BLaER1 treated with 17β-estradiol and CSF1 and Interleukin-3, amounts not matched to agents 10 nM and 100 nM (cell line): Measurements from ENCODE around the gene USP3.

Experiments used
- H3K27ac ChIP-seq, 11 experiments: shearing (Covaris generic); formaldehyde crosslinking; 2 replicates each; pipeline ENCODE4 v1.8.1; 2022
- H3K27me3 ChIP-seq, 11 experiments: shearing (Covaris generic); formaldehyde crosslinking; 2 replicates each; pipeline ENCODE4 v1.8.1; 2022
- H3K36me3 ChIP-seq, 11 experiments: shearing (Covaris generic); formaldehyde crosslinking; 2 replicates each; pipeline ENCODE4 v1.8.1; 2022
- H3K4me1 ChIP-seq, 10 experiments: shearing (Covaris generic); formaldehyde crosslinking; 2 replicates each; pipeline ENCODE4 v1.8.1; 2022
- H3K4me2 ChIP-seq, 11 experiments: shearing (Covaris generic); formaldehyde crosslinking; 2 replicates each; pipeline ENCODE4 v1.8.1; 2022
- H3K4me3 ChIP-seq, 10 experiments: shearing (Covaris generic); formaldehyde crosslinking; 2 replicates each; pipeline ENCODE4 v1.8.1; 2022
- H3K9ac ChIP-seq, 11 experiments: shearing (Covaris generic); formaldehyde crosslinking; 2 replicates each; pipeline ENCODE4 v1.8.1; 2022
- H3K9me3 ChIP-seq, 11 experiments: shearing (Covaris generic); formaldehyde crosslinking; replicated peaks in 1 of 11; 2 replicates each; pipeline ENCODE4 v1.8.1; 2022
- H4K20me1 ChIP-seq, 11 experiments: shearing (Covaris generic); formaldehyde crosslinking; 2 replicates each; pipeline ENCODE4 v1.8.1; 2022
- Cebpa-rat ChIP-seq, 11 experiments: shearing (Covaris generic); IDR thresholded peaks; 2 replicates each; pipeline ENCODE4 v1.8.1; 2022

The USP3 gene

DNA sequence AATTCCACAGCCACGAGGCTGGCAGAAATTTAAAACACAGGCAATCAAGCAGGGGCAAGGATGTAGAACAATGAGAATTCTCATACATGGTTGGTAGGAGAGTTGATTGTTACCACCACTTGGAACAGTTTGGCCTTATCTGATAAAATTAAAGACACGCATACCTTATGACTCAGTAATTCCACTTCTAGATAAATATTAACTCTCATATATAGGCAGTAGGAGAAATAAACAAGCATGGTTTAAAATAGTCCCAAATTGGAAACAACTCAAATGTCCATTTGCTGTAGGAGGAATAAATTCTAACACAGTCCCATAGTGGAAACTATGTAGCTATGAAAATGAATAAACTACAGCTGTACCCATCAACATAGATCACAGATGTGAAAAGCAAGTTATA is 42.3 kb upstream of the USP3 start:
- H3K27me3 ChIP-seq, result no peaks in the 10 kb centered on the region
- H4K20me1 ChIP-seq, result no peaks in the 10 kb centered on the region
- 0 out of 22 replicates have a peak overlapping the region, but pooled peaks of 2 of the 11 experiments have one; percentile 11 to 14 for H3K4me2 ChIP-seq
- H3K27ac ChIP-seq, result no peak overlapping the region
- TF ChIP-seq Cebpa-rat (IDR thresholded peaks at IDR 0.05), result no peak
- H3K9me3 ChIP-seq, result peaks cover 13 to 32% (median 24%) of the 10 kb centered on the region in 11 experiments; a peak in 20 of 22 replicates
- H3K4me1 ChIP-seq, result peaks cover 14 to 43% (median 28%) of the 10 kb centered on the region in 10 experiments
- no peak overlapping the region for H3K4me3 ChIP-seq
- no peak overlapping the region for H3K9ac ChIP-seq
- no peaks in the 10 kb centered on the region for H3K36me3 ChIP-seq

DNA sequence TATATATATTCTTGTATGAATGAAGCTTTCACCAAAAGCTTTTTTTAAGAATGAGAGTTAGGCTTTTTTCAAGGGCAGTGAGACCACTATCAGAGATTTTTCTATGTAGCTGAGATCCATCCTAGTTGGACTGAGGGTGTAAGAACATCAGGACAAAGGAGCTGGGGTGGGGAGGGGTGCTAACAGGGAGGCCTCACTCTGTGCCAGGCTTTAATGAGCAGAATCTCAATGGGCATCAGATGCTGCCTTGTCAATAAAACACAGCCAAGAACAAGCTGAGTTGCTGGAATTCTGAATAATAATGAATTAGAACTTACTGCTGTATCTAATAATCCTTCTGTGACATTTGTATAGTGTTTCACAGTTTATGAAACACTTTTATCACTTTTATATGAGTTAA is 41.4 kb upstream of the USP3 start:
- Histone ChIP-seq H3K27ac (no peak overlapping the region), H3K27me3 (no peaks in the 10 kb centered on the region), H3K4me2 (no peak overlapping the region), H4K20me1 (no peaks in the 10 kb centered on the region), H3K4me1 (peaks cover 16 to 42% (median 34%) of the 10 kb centered on the region in 10 experiments), H3K4me3 (no peak overlapping the region), H3K9me3 (peaks cover 13 to 31% (median 24%) of the 10 kb centered on the region in 11 experiments; a peak in 20 of 22 replicates), H3K36me3 (no peaks in the 10 kb centered on the region), H3K9ac (peak overlapping the region in 1 of 11 experiments; percentile 24; a peak in 1 of 22 replicates)
- no peak for TF ChIP-seq Cebpa-rat (IDR thresholded peaks at IDR 0.05)

DNA sequence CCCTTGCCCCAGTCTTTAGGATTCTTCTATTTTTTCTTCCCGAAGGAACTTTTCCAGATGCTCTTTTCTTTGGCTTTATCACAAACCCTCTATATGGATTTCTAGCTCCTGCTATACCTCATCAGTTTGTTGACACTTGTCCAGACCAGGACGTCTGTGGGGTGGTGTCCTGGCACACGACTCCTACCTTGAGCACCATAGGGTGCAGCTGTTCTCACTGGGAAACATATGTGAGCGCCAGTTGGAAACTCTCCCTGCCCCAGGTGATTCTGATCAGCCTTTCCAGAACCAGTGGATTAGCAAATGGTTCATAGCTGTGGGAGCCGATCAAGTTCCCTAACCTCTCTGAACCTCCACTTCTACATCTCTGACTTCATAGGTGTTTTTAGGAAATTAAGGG is 40.6 kb upstream of the USP3 start:
- no peaks in the 10 kb centered on the region for H3K27me3 ChIP-seq
- H3K36me3 ChIP-seq, result no peaks in the 10 kb centered on the region
- no peak overlapping the region for H3K4me2 ChIP-seq
- TF ChIP-seq Cebpa-rat (IDR thresholded peaks at IDR 0.05), result no peak
- peak overlapping the region in 1 of 11 experiments; percentile 24; a peak in 1 of 22 replicates for H3K9ac ChIP-seq
- no peaks in the 10 kb centered on the region for H4K20me1 ChIP-seq
- no peak overlapping the region for H3K4me3 ChIP-seq
- H3K9me3 ChIP-seq, result peaks cover 8 to 24% (median 17%) of the 10 kb centered on the region in 11 experiments; a peak in 20 of 22 replicates
- no peak overlapping the region for H3K27ac ChIP-seq
- H3K4me1 ChIP-seq, result peaks cover 18 to 44% (median 37%) of the 10 kb centered on the region in 10 experiments

DNA sequence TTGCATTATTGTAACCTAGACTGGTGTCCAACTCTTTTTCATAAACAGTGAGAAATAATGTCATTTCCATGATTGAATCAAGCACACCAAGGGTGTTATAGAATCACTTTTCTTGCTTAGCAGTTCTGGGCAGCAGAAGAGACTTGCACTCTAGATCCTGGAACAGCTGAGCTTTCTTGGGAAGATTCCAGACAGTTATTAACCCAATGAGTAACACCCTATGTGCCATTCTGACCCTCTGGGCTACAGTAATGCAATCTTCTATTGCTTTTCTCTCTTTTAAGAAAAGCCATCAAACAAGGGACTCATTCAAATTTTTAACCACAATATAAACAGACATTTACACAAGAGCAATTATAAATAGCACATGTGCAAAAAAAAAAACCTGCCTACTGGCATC is 39.3 kb upstream of the USP3 start:
- peak overlapping the region in 7 of 11 experiments; percentile 0 to 31 (median 7); a peak in 4 of 22 replicates for H3K4me2 ChIP-seq
- no peak overlapping the region for H3K9ac ChIP-seq
- no peaks in the 10 kb centered on the region for H3K27me3 ChIP-seq
- peaks cover 0 to 11% (median 4%) of the 10 kb centered on the region in 11 experiments; a peak in 14 of 22 replicates for H3K9me3 ChIP-seq
- no peaks in the 10 kb centered on the region for H4K20me1 ChIP-seq
- peaks cover 18 to 44% (median 37%) of the 10 kb centered on the region in 10 experiments for H3K4me1 ChIP-seq
- H3K4me3 ChIP-seq, result no peak overlapping the region
- no peaks in the 10 kb centered on the region for H3K36me3 ChIP-seq
- TF ChIP-seq Cebpa-rat (IDR thresholded peaks at IDR 0.05), result no peak
- no peak overlapping the region for H3K27ac ChIP-seq

DNA sequence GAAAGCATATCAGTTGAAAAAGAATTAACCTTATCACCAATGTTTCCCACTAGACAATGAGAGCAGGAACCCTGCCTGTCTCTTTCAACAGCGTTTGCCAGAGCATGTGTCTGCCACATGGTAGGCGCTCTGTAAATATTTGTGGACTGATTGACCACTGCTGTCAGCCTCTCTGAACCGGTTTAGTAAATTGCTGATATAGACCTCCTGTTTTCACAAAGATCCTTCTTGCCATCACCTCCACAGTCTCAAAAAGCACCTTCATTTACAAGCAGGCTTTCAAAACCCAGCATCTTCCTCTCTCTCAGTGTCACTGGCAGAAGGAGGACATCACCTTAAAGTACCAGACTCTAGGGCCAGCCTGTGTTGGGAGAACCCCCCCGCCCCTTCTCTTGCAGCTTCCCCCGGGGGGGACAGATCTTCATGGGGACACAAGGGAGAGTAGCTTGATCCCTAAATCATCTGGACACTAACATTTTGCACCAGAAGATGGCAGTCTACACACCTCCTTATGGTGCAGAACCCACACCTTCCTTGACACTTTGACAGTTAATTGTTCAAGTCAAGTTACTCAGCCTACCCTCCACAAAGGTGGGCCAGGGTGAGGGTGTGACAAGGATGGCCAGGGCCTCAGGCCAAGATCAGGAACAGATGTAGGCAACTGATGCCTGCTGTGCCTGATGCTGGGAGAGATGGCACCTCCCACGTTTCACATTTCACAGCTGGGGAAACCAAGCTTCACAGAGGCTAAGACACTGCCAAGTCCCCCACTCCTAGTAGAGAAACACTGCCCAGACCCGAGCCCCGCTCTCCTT is 37.8 kb upstream of the USP3 start:
- Histone ChIP-seq H3K4me3 (no peak overlapping the region), H3K36me3 (no peaks in the 10 kb centered on the region), H3K9me3 (no peaks in the 10 kb centered on the region), H3K9ac (peak overlapping the region; percentile 11 to 50 (median 28); a peak in 11 of 22 replicates), H3K27me3 (no peaks in the 10 kb centered on the region), H4K20me1 (no peaks in the 10 kb centered on the region), H3K4me2 (peak overlapping the region; percentile 13 to 68 (median 34); a peak in 16 of 22 replicates), H3K27ac (peak overlapping the region in 9 of 11 experiments; percentile 5 to 59 (median 33); a peak in 14 of 22 replicates), H3K4me1 (peaks cover 24 to 53% (median 41%) of the 10 kb centered on the region in 10 experiments)
- no peak for TF ChIP-seq Cebpa-rat (IDR thresholded peaks at IDR 0.05)

DNA sequence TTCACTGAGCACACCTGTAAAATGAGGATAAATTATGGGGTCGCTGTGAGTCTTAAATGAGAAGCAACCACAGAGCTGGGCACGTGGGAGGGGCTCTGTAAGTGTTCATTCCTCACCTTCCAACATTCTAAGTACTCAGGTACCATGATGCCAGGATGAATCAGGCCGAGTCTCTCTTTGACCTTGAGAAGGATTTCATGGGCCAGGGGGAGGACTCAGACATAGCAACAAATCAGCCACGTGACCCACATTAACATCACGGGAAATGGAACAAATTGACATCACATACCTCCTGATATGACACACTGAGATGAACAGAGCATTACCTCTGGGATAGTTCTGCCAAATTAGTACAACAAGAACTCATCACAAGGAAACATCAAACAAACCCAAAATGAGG is 35.2 kb upstream of the USP3 start:
- TF ChIP-seq Cebpa-rat (IDR thresholded peaks at IDR 0.05), result no peak
- no peak overlapping the region for H3K4me3 ChIP-seq
- peaks cover 33 to 59% (median 49%) of the 10 kb centered on the region in 10 experiments for H3K4me1 ChIP-seq
- no peaks in the 10 kb centered on the region for H3K9me3 ChIP-seq
- no peak overlapping the region for H3K9ac ChIP-seq
- H3K4me2 ChIP-seq, result no peak overlapping the region
- H3K27ac ChIP-seq, result no peak overlapping the region
- H4K20me1 ChIP-seq, result no peaks in the 10 kb centered on the region
- H3K27me3 ChIP-seq, result no peaks in the 10 kb centered on the region
- no peaks in the 10 kb centered on the region for H3K36me3 ChIP-seq

DNA sequence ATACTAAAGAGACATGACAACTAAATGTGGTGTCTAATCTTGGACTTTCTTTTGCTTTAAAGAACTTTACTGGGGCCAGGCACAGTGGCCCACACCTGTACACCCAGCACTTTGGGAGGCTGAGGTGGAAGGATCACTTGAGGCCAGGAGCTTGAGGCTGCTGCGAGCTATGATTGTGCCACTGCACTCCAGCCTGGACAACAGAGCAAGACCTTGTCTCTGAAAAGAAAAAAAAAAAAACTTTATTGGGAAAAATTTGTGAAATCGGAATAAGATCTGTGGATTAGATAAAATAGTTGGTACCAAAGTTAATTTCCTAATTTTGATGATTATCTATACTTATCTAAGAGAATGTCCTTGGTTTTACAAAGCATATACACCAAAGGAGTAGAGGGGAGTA is 34.4 kb upstream of the USP3 start:
- no peaks in the 10 kb centered on the region for H4K20me1 ChIP-seq
- peaks cover 40 to 62% (median 53%) of the 10 kb centered on the region in 10 experiments for H3K4me1 ChIP-seq
- no peak for TF ChIP-seq Cebpa-rat (IDR thresholded peaks at IDR 0.05)
- H3K4me2 ChIP-seq, result no peak overlapping the region
- H3K36me3 ChIP-seq, result no peaks in the 10 kb centered on the region
- no peaks in the 10 kb centered on the region for H3K27me3 ChIP-seq
- H3K27ac ChIP-seq, result no peak overlapping the region
- H3K4me3 ChIP-seq, result no peak overlapping the region
- no peak overlapping the region for H3K9ac ChIP-seq
- H3K9me3 ChIP-seq, result no peaks in the 10 kb centered on the region

DNA sequence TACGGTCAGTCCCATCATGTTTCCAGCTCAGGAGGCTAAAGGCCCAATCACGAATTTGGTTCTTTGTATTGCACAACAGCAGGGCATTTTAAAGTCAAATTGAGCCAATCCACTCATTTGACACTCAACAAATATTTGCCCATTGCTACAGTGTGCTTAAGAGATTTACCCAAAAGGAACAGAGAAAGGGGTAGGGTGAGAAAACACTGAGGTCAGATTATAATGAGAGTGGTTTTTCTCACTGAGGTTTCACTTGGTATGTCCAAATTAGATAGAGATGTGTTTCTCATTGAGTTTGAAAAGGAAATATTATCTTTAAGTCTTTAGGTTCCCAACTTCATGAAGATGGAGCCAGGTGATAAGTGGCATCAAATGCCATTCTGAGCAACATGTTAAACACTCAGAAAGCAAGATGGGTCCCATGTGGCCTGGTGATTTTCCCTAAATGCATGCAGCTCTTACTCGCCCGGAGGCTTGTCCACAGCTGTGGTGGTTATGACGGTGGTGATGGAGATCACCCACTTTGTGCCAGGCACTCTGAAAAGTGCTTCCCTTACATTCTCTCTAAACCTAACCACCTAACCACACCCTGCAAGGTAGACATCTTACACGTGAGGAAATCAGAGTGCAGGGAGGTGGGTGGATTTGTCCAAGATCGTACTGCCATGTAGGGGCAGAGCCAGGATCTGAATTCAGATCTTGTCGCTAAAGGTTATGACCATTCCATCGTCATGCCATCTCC is 31.2 kb upstream of the USP3 start:
- H3K4me2 ChIP-seq, result peak overlapping the region in 10 of 11 experiments; percentile 70 to 97 (median 84); a peak in 18 of 22 replicates
- no peaks in the 10 kb centered on the region for H3K9me3 ChIP-seq
- no peaks in the 10 kb centered on the region for H4K20me1 ChIP-seq
- TF ChIP-seq Cebpa-rat (IDR thresholded peaks at IDR 0.05), result peak in 2 of 11 experiments; percentile 16 to 29; a peak in 2 of 22 replicates
- peak overlapping the region in 2 of 11 experiments; percentile 21 to 52; a peak in 2 of 22 replicates for H3K9ac ChIP-seq
- no peaks in the 10 kb centered on the region for H3K36me3 ChIP-seq
- peaks cover 51 to 67% (median 62%) of the 10 kb centered on the region in 10 experiments for H3K4me1 ChIP-seq
- H3K27ac ChIP-seq, result peak overlapping the region in 5 of 11 experiments; percentile 45 to 97 (median 94); a peak in 4 of 22 replicates
- no peaks in the 10 kb centered on the region for H3K27me3 ChIP-seq
- no peak overlapping the region for H3K4me3 ChIP-seq

DNA sequence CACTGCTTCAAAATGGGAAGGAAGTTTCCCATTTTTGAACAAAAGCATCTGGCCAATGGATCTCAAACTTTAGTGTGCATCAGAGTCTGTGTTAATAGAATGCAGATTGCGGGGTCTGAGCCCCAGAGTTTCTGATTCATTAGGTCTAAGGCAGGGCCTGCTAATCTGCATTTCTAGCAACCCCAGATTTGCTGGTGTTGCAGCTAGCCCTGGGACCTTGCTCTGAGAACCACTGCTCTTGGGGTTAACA is 30.7 kb upstream of the USP3 start:
- H3K27ac ChIP-seq, result peak overlapping the region in 9 of 11 experiments; percentile 45 to 97 (median 65); a peak in 13 of 22 replicates
- H3K9me3 ChIP-seq, result no peaks in the 10 kb centered on the region
- TF ChIP-seq Cebpa-rat (IDR thresholded peaks at IDR 0.05), result no peak
- peaks cover 56 to 70% (median 65%) of the 10 kb centered on the region in 10 experiments for H3K4me1 ChIP-seq
- H3K36me3 ChIP-seq, result no peaks in the 10 kb centered on the region
- peak overlapping the region; percentile 70 to 97 (median 87); a peak in 21 of 22 replicates for H3K4me2 ChIP-seq
- H3K27me3 ChIP-seq, result no peaks in the 10 kb centered on the region
- H4K20me1 ChIP-seq, result no peaks in the 10 kb centered on the region
- H3K4me3 ChIP-seq, result no peak overlapping the region
- peak overlapping the region in 4 of 11 experiments; percentile 3 to 52 (median 15); a peak in 6 of 22 replicates for H3K9ac ChIP-seq
